ENCODE results near the gene SRD5A3.
A peak's percentile ranks its signal among the peaks of the same experiment; 100 is the strongest.

The SRD5A3 gene

DNA sequence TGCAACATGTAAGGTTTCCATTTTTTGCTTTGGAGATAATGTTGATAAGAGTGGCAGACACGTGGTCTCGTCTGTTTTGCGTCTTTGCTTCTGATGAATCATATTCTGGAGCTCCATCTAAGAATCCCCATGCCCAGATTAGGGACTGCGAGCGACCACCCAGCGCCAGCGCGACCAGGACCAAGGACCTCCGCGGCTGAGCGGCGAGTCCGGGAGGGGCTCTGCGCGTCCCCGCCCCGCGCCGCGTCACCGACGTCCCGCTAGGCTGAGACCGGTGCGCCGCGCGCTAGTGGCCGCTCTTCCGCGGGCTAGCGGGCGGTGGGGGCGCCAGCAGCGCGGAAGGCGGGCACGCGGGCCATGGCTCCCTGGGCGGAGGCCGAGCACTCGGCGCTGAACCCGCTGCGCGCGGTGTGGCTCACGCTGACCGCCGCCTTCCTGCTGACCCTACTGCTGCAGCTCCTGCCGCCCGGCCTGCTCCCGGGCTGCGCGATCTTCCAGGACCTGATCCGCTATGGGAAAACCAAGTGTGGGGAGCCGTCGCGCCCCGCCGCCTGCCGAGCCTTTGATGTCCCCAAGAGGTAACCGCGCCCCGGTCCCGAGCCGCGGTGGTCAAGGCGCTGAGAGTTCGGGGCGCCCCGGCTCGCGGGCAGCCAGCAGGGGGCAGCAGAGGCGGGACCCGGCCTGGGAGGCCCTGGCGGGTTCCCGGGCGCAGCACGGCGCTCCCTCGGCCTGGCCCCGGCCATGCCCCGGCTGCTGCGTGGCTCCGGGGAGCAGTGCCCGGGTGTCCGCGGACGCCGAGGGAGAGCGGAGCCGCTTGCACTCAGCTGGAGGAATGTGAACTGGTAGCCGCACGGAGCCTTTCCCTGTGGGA, at the start of gene SRD5A3:
TSS of gene SRD5A3 (plus strand) at position 263 of the 871 bp plus-strand sequence. CDS start at position 358, 95 bp downstream.
- peak; percentile 69 to 86 (median 81) for DNase-seq (ENCODE audit: low read depth in 2 of 3, low spot score in 1 of 3)

DNA sequence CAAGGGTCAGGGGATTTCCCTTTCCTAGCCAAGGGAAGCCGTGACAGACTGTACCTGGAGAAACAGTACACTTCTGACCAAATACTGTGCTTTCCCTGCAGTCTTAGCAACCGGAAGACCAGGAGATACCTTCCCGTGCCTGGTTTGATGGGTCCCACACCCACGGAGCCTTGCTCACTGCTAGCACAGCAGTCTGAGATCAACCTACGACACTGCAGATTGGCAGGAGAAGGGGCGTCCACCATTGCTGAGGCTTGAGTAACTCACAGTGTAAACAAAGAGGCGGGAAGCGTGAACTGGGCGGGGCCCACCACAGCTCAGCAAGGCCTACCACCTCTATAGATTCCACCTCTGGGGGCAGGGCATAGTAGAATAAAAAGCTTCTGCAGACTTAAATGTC, 48.7 kb upstream of the SRD5A3 start:
- no peak for DNase-seq (ENCODE audit: low read depth in 2 of 3, low spot score in 1 of 3)

GRCh38 chr4:55303760-55304165, 42.3 kb upstream of the SRD5A3 start:
- DNase-seq (ENCODE audit: low read depth in 2 of 3, low spot score in 1 of 3): no peak

- DNase-seq (ENCODE audit: low read depth in 2 of 3, low spot score in 1 of 3): no peak
These were observed 41.7 kb upstream of the SRD5A3 start for GRCh38 chr4:55304303-55304702.

DNA sequence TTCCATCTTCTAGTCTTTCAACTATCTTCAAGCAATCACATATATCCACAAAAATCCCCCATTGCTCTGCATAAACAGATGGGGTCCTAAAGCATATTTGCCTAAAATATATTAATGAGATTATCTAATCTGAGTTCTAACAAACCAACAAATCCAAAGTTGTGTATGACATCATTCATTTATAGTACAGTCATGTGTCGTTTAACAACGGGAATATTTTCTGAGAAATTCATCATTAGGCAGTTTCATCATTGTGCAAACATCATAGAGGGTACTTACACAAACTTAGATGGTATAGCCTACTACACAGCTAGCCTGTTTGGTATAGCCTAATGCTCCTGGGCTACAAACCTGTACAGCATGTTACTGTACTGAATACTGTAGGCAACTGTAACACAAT, 38.0 kb upstream of the SRD5A3 start:
- no peak for DNase-seq (ENCODE audit: low read depth in 2 of 3, low spot score in 1 of 3)

GRCh38 chr4:55311792-55312488, 34.1 kb upstream of the SRD5A3 start:
- no peak for DNase-seq (ENCODE audit: low read depth in 2 of 3, low spot score in 1 of 3)

GRCh38 chr4:55312489-55313101, 33.4 kb upstream of the SRD5A3 start:
- DNase-seq (ENCODE audit: low read depth in 2 of 3, low spot score in 1 of 3): peak in 1 of 3 donors; percentile 30

GRCh38 chr4:55314141-55314820, 31.8 kb upstream of the SRD5A3 start:
- no peak for DNase-seq (ENCODE audit: low read depth in 2 of 3, low spot score in 1 of 3)

GRCh38 chr4:55318175-55319129, 27.6 kb upstream of the SRD5A3 start:
- DNase-seq (ENCODE audit: low read depth in 2 of 3, low spot score in 1 of 3): no peak

DNA sequence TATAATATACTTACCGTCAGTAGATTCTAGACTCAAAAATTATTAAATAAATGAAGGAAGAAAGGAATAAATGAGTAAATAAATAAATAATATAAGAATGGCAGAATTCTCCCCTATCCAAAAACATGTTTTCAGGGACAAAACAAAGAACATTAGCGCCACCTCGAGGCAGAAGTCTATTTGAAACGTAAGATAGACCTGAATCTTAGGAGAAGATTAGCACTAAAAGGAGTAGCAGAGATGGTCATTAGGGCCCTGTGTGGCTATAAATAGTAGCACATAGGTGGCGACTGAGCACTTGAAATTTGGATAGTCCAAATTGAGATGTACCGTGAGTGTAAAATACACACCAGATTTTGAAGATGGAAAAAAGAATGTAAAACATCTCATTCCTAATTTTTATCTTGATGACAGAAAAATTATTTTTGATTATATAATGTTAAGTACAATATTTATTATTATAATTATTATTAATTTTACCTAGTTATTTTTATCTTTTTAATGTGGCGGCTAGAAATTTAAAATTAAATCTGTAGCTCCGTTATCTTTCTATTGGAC, 24.3 kb upstream of the SRD5A3 start:
- peak; percentile 27 to 80 (median 65) for DNase-seq (ENCODE audit: low read depth in 2 of 3, low spot score in 1 of 3)

- no peak for DNase-seq (ENCODE audit: low read depth in 2 of 3, low spot score in 1 of 3)
These were observed 22.7 kb upstream of the SRD5A3 start for GRCh38 chr4:55323375-55323774.

- DNase-seq (ENCODE audit: low read depth in 2 of 3, low spot score in 1 of 3): no peak
These were observed 19.4 kb upstream of the SRD5A3 start for GRCh38 chr4:55326629-55327028.

DNA sequence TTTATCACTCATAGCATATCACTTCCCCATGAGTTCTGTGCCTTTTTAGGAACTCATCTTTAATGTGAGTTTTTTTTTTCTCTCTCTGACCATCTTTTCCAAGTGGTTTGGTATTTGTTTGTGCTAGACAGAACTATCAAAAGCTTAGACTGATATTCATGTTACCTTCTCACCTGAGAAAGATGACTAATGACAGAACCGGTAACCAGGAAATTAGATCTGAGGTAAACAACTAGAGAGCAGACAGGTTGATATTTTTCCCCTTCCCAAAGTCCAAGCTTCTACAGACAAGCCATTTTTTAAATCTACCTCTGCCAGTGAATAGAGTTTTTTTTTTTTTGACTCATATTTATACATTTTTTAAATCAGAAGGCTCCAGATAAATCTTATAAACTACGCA, 17.0 kb upstream of the SRD5A3 start:
- DNase-seq (ENCODE audit: low read depth in 2 of 3, low spot score in 1 of 3): no peak

DNA sequence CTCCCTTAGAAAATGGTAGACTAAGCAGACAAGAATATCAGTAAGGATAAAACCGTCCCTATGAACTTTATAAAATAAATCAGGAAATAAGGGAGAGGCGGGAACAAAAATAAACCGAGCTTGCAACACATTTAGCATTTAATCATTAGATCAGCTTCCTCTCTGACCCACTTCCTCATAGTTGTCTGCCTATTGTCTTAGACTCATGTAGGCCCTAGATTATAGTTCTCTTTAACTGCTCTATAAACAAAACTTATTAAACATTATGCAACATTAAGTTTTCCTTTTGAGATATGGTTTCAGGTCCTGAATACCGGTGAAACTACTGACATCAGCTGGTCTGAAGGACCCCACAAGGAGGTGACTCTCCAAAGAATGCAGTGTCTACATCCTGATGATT, 15.8 kb upstream of the SRD5A3 start:
- no peak for DNase-seq (ENCODE audit: low read depth in 2 of 3, low spot score in 1 of 3)

DNA sequence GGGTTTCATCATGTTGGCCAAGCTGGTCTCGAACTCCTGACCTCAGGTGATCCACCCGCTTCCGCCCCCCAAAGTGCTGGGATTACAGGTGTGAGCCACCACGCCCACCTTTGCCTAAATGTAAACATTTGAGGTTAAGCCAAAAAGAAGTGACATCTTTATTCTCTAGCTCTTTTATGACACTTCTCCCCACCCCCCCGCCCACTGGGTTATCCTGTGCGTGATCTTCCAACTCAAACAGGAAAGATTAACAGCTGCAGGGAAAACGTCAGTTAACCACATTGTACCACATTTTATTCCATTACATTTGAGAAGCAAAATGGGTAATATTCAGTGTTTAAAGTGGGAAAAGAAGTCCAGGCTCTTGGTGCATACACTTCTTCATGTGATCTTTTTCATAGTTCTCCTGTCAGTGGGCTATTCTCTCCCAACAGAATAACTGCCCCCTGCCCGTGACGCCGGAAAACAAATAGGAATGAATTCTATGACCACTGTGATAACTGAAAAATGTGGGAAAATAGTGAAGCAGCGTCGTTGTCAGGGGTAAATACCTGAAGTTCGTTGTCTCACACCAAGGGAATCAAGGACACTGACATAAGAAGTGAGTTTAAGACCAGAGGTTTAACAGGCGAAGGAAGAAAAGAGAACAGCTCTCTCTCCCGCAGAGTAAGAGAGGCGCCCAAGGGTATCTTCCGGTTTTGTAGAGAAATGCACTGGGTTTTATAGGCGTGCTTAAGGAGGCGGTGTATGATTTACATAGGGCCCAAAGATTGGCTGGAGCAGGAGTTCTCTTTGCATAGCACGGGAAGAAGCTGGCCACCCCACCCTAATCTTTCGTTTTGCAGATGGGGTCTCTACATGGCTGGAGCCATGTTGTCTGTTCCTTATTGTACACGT, 9.7 kb upstream of the SRD5A3 start:
- DNase-seq (ENCODE audit: low read depth in 2 of 3, low spot score in 1 of 3): no peak

- DNase-seq (ENCODE audit: low read depth in 2 of 3, low spot score in 1 of 3): no peak
These were observed 8.1 kb upstream of the SRD5A3 start for GRCh38 chr4:55337944-55338343.

DNA sequence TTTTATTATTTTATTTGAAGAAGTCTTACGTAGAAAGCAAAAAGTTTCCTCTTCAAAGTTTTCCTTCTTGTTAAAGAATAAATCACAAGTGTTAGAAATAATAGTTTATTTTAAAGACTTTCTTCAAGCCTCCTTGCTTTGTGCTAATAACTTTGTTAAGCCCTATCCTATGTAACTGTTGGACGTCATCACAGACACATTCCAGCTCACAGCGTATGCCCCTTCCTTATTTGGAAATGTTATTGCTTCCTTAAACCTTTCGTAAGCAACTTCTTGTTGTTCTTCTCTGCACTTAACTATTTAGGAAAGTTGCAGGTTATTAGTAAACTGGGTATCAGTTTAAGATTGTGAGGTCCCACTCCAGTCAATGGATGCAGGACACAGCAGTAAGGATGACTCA, 7.6 kb upstream of the SRD5A3 start:
- no peak for DNase-seq (ENCODE audit: low read depth in 2 of 3, low spot score in 1 of 3)

DNA sequence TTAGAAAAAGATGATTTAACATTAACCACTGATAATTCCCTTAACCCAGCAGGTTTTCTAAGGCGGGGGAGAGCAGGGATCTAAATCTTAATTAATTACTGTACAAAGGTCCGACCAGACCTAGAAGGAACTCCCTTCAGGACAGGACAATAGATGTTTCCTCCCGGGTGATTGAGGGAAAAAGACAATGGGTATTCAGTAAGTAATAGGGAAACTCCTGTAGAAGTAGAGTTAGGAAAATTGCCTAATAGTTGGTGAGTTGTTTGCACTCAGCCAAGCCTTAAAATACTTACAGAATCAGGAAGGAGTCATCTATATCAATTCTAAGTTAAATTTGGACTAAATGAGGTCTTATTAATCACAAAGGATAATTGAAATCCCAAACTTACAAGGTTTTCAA, 5.8 kb upstream of the SRD5A3 start:
- no peak for DNase-seq (ENCODE audit: low read depth in 2 of 3, low spot score in 1 of 3)

DNA sequence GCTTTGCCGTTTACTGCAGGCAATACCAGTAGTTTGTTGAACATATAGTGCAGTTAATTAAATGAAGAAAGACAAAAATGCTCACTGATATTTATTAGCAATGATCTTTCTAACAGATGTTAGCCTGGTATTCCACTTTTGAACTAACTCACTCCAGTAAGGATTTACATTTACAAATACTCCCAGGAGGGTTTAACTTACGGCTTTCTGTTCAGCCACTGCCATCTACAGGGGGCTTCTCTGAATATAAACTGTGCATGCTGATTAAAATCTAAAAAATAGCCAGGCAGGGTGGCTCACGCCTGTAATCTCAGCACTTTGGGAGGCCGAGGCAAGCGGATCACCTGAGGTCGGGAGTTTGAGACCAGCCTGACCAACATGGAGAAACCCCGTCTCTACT, 2.2 kb upstream of the SRD5A3 start:
- no peak for DNase-seq (ENCODE audit: low read depth in 2 of 3, low spot score in 1 of 3)
